ENCODE results near the gene EPB41. TPM values are rescaled to one million over a fixed set of nuclear protein-coding genes. Genes with fewer than 3 reads are reported as not detected.

The EPB41 gene
- total RNA-seq, 1 experiment from 2014 or later: 20.5 TPM

- peak; percentile 9 for DNase-seq (ENCODE audit: extremely low read depth, low read depth)
Observed at GRCh38 chr1:28973596-28974421, 59.4 kb downstream of the EPB41 start.

GRCh38 chr1:28974432-28974831, 60.1 kb downstream of the EPB41 start:
- DNase-seq (ENCODE audit: extremely low read depth, low read depth): no peak

GRCh38 chr1:28976248-28976647, 61.9 kb downstream of the EPB41 start:
- DNase-seq (ENCODE audit: extremely low read depth, low read depth): no peak

GRCh38 chr1:28981210-28981609, 66.8 kb downstream of the EPB41 start:
- no peak for DNase-seq (ENCODE audit: extremely low read depth, low read depth)

- DNase-seq (ENCODE audit: extremely low read depth, low read depth): no peak
Observed at GRCh38 chr1:28982198-28982597, 67.8 kb downstream of the EPB41 start.

- no peak for DNase-seq (ENCODE audit: extremely low read depth, low read depth)
Observed at GRCh38 chr1:28983091-28983490, 68.7 kb downstream of the EPB41 start.

- DNase-seq (ENCODE audit: extremely low read depth, low read depth): no peak
Observed at GRCh38 chr1:28983509-28984310, 69.3 kb downstream of the EPB41 start.

- DNase-seq (ENCODE audit: extremely low read depth, low read depth): no peak
Observed at GRCh38 chr1:28984311-28984684, 69.9 kb downstream of the EPB41 start.

- no peak for DNase-seq (ENCODE audit: extremely low read depth, low read depth)
Observed at GRCh38 chr1:28985427-28985826, 71.1 kb downstream of the EPB41 start.

- no peak for DNase-seq (ENCODE audit: extremely low read depth, low read depth)
Observed at GRCh38 chr1:28986306-28986910, 72.0 kb downstream of the EPB41 start.

GRCh38 chr1:29002792-29003191, 88.4 kb downstream of the EPB41 start:
- no peak for DNase-seq (ENCODE audit: extremely low read depth, low read depth)

GRCh38 chr1:29004288-29004687, 89.9 kb downstream of the EPB41 start:
- no peak for DNase-seq (ENCODE audit: extremely low read depth, low read depth)

GRCh38 chr1:29004798-29005197, 90.4 kb downstream of the EPB41 start:
- no peak for DNase-seq (ENCODE audit: extremely low read depth, low read depth)

- no peak for DNase-seq (ENCODE audit: extremely low read depth, low read depth)
Observed at GRCh38 chr1:29011775-29012174, 97.4 kb downstream of the EPB41 start.

- DNase-seq (ENCODE audit: extremely low read depth, low read depth): no peak
Observed at GRCh38 chr1:29017235-29017634, 102.9 kb downstream of the EPB41 start.

- DNase-seq (ENCODE audit: extremely low read depth, low read depth): no peak
Observed at GRCh38 chr1:29017975-29018712, 103.8 kb downstream of the EPB41 start.

- DNase-seq (ENCODE audit: extremely low read depth, low read depth): no peak
Observed at GRCh38 chr1:29022620-29023019, 108.3 kb downstream of the EPB41 start.

- DNase-seq (ENCODE audit: extremely low read depth, low read depth): no peak
Observed at GRCh38 chr1:29029667-29030066, 115.3 kb downstream of the EPB41 start.

GRCh38 chr1:29032841-29033240, 118.5 kb downstream of the EPB41 start:
- no peak for DNase-seq (ENCODE audit: extremely low read depth, low read depth)

- DNase-seq (ENCODE audit: extremely low read depth, low read depth): peak; percentile 47
Observed at GRCh38 chr1:29033829-29034466, 119.6 kb downstream of the EPB41 start.

All from NCI-H460 (cell line).